ENCODE measurements around the gene KCNJ4.

The KCNJ4 gene

GRCh38 chr22:38441620-38442287, 13.2 kb downstream of the KCNJ4 start:
- no peak for DNase-seq (ENCODE audit: low read depth, low spot score)
- H3K4me3 ChIP-seq (ENCODE audit: low read depth, low read length) = no peak overlapping the region
- TF ChIP-seq, protein P1, sequence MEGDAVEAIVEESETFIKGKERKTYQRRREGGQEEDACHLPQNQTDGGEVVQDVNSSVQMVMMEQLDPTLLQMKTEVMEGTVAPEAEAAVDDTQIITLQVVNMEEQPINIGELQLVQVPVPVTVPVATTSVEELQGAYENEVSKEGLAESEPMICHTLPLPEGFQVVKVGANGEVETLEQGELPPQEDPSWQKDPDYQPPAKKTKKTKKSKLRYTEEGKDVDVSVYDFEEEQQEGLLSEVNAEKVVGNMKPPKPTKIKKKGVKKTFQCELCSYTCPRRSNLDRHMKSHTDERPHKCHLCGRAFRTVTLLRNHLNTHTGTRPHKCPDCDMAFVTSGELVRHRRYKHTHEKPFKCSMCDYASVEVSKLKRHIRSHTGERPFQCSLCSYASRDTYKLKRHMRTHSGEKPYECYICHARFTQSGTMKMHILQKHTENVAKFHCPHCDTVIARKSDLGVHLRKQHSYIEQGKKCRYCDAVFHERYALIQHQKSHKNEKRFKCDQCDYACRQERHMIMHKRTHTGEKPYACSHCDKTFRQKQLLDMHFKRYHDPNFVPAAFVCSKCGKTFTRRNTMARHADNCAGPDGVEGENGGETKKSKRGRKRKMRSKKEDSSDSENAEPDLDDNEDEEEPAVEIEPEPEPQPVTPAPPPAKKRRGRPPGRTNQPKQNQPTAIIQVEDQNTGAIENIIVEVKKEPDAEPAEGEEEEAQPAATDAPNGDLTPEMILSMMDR (IDR thresholded peaks at IDR 0.05; ENCODE audit: low read depth, low read length) = no peak
- in situ Hi-C loops (cut with HindIII; ENCODE audit: low sequenced_read_pairs) = no loop called here

GRCh38 chr22:38440747-38441350, 14.2 kb downstream of the KCNJ4 start:
- no peak for DNase-seq (ENCODE audit: low read depth, low spot score)
- TF ChIP-seq, protein P1 (IDR thresholded peaks at IDR 0.05; ENCODE audit: low read depth, low read length) = no peak
- H3K4me3 ChIP-seq (ENCODE audit: low read depth, low read length) = no peak overlapping the region
- in situ Hi-C loops (cut with HindIII; ENCODE audit: low sequenced_read_pairs) = no loop called here

- TF ChIP-seq, protein P1 (IDR thresholded peaks at IDR 0.05; ENCODE audit: low read depth, low read length) = no peak
- in situ Hi-C loops (cut with HindIII; ENCODE audit: low sequenced_read_pairs) = no loop called here
- no peak for DNase-seq (ENCODE audit: low read depth, low spot score)
Observed at GRCh38 chr22:38437416-38437815, 17.6 kb downstream of the KCNJ4 start.

GRCh38 chr22:38436629-38437395, 18.2 kb downstream of the KCNJ4 start:
- no peak for DNase-seq (ENCODE audit: low read depth, low spot score)
- in situ Hi-C loops (cut with HindIII; ENCODE audit: low sequenced_read_pairs) = no loop called here
- no peak overlapping the region for H3K4me3 ChIP-seq (ENCODE audit: low read depth, low read length)
- TF ChIP-seq, protein P1 (IDR thresholded peaks at IDR 0.05; ENCODE audit: low read depth, low read length) = no peak

More at GRCh38 chr22:38437416-38437815, 17.6 kb downstream of the KCNJ4 start:
- H3K4me3 ChIP-seq (ENCODE audit: low read depth, low read length) = no peak overlapping the region

GRCh38 chr22:38435965-38436364, 19.0 kb downstream of the KCNJ4 start:
- no peak for DNase-seq (ENCODE audit: low read depth, low spot score)
- in situ Hi-C loops (cut with HindIII; ENCODE audit: low sequenced_read_pairs) = no loop called here
- no peak overlapping the region for H3K4me3 ChIP-seq (ENCODE audit: low read depth, low read length)
- TF ChIP-seq, protein P1 (IDR thresholded peaks at IDR 0.05; ENCODE audit: low read depth, low read length) = no peak

- DNase-seq (ENCODE audit: low read depth, low spot score) = no peak
- TF ChIP-seq, protein P1 (IDR thresholded peaks at IDR 0.05; ENCODE audit: low read depth, low read length) = no peak
- in situ Hi-C loops (cut with HindIII; ENCODE audit: low sequenced_read_pairs) = no loop called here
- H3K4me3 ChIP-seq (ENCODE audit: low read depth, low read length) = no peak overlapping the region
Observed at GRCh38 chr22:38435010-38435409, 20.0 kb downstream of the KCNJ4 start.
